Measurements from ENCODE around the gene CDK19.
A peak's percentile ranks its signal among the peaks of the same experiment; 100 is the strongest.

The CDK19 gene

DNA sequence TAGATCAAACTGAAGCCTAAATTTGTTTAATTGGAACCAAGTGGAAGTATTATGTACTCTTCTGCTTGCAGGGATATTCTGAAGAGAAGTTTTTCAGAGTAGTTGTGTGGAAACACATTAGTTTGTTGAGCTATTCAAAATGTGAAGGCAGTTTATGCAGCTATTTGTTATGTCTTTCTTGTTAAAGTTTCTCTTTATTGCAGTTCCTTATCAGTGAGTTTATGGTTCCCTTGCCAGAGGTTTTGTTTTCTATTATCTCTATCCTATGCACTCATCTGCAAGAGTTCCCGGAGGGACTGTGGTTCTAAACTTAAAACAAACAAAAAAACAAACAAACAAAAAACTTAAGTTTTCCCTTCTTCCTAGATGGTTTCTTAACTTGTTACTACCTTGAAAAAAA, 195.2 kb downstream of the CDK19 start:
- H3K4me3 ChIP-seq (ENCODE audit: low read depth, low read length): no peak overlapping the region
- H3K27me3 ChIP-seq (ENCODE audit: control insufficient read depth, insufficient read depth, low read length): no peaks in the 10 kb centered on the region
- H3K27ac ChIP-seq: no peak overlapping the region
- no peaks in the 10 kb centered on the region for H3K36me3 ChIP-seq (ENCODE audit: control insufficient read depth, insufficient read depth, low read length)
- H3K9ac ChIP-seq: no peak overlapping the region
- peaks cover 14% of the 10 kb centered on the region for H3K4me1 ChIP-seq
- no peak overlapping the region for H3K4me2 ChIP-seq (ENCODE audit: low read length)
- H3K9me3 ChIP-seq (ENCODE audit: control insufficient read depth, low read length): no peaks in the 10 kb centered on the region
- no peak overlapping the region for H2AFZ ChIP-seq
- TF ChIP-seq, protein P1, sequence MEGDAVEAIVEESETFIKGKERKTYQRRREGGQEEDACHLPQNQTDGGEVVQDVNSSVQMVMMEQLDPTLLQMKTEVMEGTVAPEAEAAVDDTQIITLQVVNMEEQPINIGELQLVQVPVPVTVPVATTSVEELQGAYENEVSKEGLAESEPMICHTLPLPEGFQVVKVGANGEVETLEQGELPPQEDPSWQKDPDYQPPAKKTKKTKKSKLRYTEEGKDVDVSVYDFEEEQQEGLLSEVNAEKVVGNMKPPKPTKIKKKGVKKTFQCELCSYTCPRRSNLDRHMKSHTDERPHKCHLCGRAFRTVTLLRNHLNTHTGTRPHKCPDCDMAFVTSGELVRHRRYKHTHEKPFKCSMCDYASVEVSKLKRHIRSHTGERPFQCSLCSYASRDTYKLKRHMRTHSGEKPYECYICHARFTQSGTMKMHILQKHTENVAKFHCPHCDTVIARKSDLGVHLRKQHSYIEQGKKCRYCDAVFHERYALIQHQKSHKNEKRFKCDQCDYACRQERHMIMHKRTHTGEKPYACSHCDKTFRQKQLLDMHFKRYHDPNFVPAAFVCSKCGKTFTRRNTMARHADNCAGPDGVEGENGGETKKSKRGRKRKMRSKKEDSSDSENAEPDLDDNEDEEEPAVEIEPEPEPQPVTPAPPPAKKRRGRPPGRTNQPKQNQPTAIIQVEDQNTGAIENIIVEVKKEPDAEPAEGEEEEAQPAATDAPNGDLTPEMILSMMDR (IDR thresholded peaks at IDR 0.05): no peak
- H3K79me2 ChIP-seq: no peaks in the 10 kb centered on the region

DNA sequence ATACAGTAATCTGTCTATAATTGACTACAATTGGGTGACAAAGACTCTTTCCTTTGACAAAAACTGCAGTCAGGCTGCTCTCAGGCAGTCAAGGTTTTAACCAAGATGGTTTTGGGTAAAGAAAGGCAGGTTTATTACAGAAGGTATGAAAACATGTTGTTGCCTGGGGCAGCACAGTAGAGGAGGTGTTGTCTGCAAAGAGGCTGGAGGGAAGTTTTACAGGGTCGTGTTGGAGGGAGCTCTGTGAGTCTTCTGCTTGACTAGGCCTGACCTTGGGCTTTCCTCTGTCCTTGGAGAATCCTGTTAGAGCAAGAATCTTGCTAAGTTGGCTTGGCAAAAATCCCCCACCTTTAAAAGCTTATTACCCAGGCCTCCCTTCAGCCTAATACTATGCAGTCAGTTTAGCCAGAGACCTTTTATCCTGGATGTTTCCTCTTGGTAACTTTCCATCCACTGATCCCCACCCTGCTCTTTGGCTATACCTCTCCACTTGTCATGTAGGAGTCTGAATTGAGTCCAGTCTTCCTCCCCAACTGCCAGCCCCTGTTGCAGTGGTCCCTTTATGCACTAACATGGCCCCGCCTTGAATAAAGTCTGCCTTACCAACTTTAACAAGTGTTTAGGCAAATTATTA, 195.9 kb downstream of the CDK19 start:
- Histone ChIP-seq H3K27ac (no peak overlapping the region), H3K79me2 (no peaks in the 10 kb centered on the region), H3K9me3 (ENCODE audit: control insufficient read depth, low read length) (no peaks in the 10 kb centered on the region), H3K4me3 (ENCODE audit: low read depth, low read length) (no peak overlapping the region), H3K4me2 (ENCODE audit: low read length) (no peak overlapping the region), H3K36me3 (ENCODE audit: control insufficient read depth, insufficient read depth, low read length) (no peaks in the 10 kb centered on the region), H3K4me1 (peaks cover 14% of the 10 kb centered on the region), H3K9ac (no peak overlapping the region), H3K27me3 (ENCODE audit: control insufficient read depth, insufficient read depth, low read length) (no peaks in the 10 kb centered on the region), H2AFZ (peak overlapping the region; percentile 13)
- TF ChIP-seq, protein P1 (IDR thresholded peaks at IDR 0.05): no peak

DNA sequence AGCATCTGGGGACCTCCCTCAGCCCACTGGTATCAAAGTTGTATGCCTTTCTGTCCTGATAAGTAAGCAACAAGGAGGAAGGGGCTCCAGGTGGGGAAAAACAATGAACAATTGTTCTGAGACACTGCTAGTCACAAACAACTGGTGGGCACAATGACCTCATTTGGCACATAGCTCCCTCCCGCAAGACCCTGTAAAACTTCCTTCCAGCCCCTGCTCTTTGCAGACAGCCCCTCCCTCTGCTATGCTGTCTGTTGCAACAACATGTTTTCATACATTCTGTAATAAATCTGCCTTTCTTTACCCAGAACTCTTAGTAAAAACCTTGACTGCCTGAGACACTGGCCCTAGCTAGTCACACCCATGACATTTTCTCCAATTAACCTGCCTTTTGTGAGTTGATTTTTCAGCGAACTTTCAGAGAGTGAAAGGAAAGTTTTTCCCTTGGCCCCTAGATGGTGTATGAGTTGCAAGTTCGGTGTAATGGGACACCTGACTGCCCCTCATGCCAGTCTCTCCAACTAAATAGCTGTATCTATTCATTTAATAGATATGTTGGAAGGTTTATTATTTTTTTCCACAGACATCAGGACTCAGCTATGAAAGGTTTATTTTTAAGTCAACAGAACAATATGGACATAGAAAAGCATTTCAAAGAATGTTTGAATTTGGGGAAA, 196.5 kb downstream of the CDK19 start:
- Histone ChIP-seq H3K27me3 (ENCODE audit: control insufficient read depth, insufficient read depth, low read length) (no peaks in the 10 kb centered on the region), H3K79me2 (no peaks in the 10 kb centered on the region), H3K4me1 (peaks cover 14% of the 10 kb centered on the region), H2AFZ (peak overlapping the region; percentile 51), H3K9ac (no peak overlapping the region), H3K4me2 (ENCODE audit: low read length) (no peak overlapping the region), H3K27ac (no peak overlapping the region), H3K36me3 (ENCODE audit: control insufficient read depth, insufficient read depth, low read length) (no peaks in the 10 kb centered on the region), H3K9me3 (ENCODE audit: control insufficient read depth, low read length) (no peaks in the 10 kb centered on the region), H3K4me3 (ENCODE audit: low read depth, low read length) (no peak overlapping the region)
- TF ChIP-seq, protein P1 (IDR thresholded peaks at IDR 0.05): peak; percentile 43

DNA sequence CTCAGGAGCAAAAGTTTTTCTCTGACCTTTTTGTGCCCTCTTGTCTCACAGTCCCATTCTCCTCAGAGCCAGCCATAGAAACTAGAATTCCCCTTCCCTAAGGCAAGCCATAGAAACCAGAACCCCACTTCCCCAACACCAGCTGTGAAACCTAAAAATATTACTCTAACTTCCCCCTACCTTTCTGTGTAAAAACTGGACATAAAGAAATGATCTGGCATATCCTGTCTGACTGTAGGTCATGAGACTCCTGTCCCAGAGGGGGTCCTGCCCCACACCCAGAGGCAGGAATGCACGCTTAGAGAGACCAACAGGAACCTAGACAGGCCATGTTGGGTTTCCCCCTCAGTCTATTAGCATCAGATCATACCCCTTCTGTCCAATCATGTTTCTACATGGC, 198.2 kb downstream of the CDK19 start:
- no peaks in the 10 kb centered on the region for H3K79me2 ChIP-seq
- H3K4me2 ChIP-seq (ENCODE audit: low read length): no peak overlapping the region

More for the DNA sequence above, 198.2 kb downstream of the CDK19 start:
- Histone ChIP-seq H3K36me3 (ENCODE audit: control insufficient read depth, insufficient read depth, low read length) (no peaks in the 10 kb centered on the region), H3K4me3 (ENCODE audit: low read depth, low read length) (no peak overlapping the region), H3K9ac (no peak overlapping the region), H2AFZ (no peak overlapping the region), H3K27me3 (ENCODE audit: control insufficient read depth, insufficient read depth, low read length) (no peaks in the 10 kb centered on the region), H3K27ac (no peak overlapping the region), H3K9me3 (ENCODE audit: control insufficient read depth, low read length) (no peaks in the 10 kb centered on the region), H3K4me1 (peaks cover 8% of the 10 kb centered on the region)
- TF ChIP-seq, protein P1 (IDR thresholded peaks at IDR 0.05): no peak
